ENCODE results near the gene CLMP.

Gene CLMP, protein sequence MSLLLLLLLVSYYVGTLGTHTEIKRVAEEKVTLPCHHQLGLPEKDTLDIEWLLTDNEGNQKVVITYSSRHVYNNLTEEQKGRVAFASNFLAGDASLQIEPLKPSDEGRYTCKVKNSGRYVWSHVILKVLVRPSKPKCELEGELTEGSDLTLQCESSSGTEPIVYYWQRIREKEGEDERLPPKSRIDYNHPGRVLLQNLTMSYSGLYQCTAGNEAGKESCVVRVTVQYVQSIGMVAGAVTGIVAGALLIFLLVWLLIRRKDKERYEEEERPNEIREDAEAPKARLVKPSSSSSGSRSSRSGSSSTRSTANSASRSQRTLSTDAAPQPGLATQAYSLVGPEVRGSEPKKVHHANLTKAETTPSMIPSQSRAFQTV

GRCh38 chr11:123195188-123196059 is at the start of gene CLMP:
Gene CLMP, minus strand, starts transcription at chr11:123195248. Its CDS starts 308 bp downstream, at chr11:123194940.
- no peak for DNase-seq

DNA sequence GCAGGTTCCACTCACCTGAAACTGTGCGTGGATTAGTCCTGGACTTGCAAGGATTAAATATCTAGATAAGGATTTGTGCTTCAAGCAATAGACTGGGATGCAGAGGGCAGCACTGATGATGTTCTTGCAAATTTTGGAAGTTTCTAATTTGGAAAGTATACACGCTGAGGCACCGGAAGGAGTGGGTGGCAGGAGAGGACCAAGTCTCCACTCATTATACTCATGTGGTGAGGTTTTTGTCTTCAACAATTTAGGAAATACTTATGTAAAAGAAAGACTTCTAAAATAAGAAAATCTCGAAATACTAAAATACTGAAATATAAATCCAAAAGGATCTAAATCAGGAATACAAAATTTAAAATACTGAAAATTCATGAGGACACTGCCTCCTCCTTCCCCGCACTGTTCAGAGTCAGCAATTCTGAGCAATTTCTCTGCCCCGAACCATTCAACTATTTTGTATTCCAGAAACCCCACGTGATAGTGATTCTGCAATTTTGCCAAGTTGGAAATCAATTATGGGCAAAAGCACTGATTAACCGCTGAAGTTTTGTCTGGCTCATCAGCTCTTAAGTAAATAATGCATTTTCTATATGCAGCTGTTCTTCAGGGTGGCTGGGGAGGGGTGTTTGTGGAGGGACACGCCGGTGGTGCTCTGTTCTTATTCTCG is 47.0 kb upstream of the CLMP start:
- no peak for DNase-seq

GRCh38 chr11:123241294-123241693 is 46.2 kb upstream of the CLMP start:
- no peak for DNase-seq

- DNase-seq: no peak
These were observed 44.4 kb upstream of the CLMP start for GRCh38 chr11:123239191-123240150.

DNA sequence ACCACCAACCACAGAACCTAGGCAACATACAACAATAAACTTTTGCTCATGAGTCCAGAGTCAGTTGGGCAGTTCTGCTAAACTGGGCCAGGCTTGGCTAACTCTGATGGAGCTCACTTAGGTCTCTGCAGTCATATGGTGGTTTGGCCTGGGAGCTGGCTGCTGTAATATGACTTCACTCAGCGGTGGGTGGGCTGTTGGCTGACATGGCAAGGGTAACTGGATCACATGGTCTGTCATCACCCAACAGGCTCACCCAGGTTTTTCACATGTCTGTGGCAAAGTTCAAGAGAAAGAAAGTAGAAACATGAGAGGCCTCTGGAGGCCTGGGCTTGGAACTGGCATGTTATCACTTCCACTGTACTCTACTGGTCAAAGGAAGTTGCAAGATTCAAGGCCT is 43.2 kb upstream of the CLMP start:
- peak; percentile 44 to 83 for DNase-seq

GRCh38 chr11:123236879-123237278 is 41.8 kb upstream of the CLMP start:
- no peak for DNase-seq

DNA sequence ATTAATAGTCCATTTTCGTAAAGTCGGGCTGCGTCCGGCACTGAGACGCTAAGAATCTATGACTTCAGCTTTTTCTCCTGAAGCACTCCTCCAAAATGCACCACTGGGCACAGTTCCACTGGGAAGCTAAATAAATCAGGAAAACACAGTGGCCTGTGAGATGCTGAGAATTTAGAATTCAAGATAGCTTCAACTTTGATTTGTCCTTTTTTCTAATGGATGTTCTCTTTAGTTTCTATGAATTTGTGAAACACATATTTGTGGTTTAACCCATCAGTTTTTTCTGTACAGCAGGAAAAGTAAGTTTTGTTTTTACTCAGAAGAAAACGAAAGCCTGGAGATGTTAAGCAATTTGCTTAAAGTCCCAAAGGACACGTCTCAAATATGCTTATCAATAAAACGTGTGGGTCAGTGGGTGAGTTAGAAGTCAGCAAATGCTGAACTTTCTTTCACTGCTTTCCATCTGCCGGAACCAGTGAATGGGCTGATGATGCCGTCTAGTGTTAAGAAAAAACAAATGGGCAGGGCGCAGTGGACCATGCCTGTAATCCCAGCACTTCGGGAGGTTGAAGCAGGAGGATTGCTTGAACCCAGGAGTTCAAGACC is 40.7 kb upstream of the CLMP start:
- DNase-seq: no peak

DNA sequence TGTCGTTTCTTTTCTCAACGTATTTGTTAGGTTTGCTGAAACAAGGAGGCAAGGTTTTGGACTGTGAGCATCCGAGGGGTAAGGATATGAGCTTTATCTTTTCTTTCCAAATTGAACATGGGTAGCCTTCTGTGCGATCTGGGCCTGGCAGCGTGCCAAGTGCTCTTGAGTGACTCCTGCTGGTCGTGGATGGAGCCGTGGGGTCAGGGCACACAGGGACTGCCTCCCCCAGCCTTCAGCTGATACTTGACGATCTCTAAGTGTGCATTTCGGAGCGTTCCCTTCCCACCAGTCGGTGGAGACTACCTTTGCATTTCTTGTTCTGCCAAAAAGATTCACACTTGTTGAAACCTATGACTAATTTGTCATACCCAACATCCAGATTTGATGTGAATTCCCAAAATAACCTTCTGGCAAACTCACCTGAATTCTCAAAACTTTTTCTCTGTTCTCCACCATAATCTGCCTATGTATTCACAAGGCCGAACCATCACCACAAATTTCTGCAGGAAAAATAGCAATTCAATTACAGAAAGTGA is 40.1 kb upstream of the CLMP start:
- DNase-seq: peak in 1 of 2 donors; percentile 56

DNA sequence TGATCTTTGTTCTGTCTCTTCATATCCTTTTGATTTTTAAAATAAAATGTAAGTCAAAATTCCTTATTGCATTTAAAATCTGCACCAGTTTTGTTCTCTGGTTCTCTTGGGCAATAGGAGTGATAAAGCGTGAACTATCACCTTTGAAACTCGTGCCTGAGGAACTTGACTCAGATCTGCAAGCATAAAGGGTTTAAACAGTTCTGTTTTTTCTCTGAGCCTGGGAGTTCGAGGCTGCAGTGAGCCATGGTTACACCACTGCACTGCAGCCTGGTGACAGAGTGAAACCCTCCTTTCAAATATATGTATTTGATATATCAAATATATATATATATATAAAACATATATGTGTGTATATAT is 38.9 kb upstream of the CLMP start:
- DNase-seq: peak; percentile 10 to 20

GRCh38 chr11:123233280-123233974 is 38.4 kb upstream of the CLMP start:
- DNase-seq: peak; percentile 9 to 20

DNA sequence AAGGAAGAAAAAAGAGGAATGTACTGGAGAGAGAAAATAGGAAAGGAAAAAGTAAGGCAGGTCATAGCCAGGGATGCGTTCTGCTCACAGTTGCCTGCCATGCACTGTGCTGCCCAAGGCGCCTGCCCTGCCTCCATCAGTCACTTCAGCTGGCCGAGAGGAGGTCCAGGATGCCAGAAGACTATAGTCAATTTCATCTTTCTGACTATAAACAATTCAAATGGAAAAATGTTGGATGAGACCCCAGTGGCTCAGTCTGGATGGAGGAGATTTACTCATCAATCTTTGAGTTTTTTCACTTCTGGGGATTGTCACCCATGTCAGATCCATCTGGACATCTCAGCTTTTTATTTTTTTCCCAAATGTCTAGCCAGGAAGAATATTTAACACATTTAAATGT is 36.7 kb upstream of the CLMP start:
- DNase-seq: no peak

GRCh38 chr11:123231256-123231655 is 36.2 kb upstream of the CLMP start:
- DNase-seq: no peak

DNA sequence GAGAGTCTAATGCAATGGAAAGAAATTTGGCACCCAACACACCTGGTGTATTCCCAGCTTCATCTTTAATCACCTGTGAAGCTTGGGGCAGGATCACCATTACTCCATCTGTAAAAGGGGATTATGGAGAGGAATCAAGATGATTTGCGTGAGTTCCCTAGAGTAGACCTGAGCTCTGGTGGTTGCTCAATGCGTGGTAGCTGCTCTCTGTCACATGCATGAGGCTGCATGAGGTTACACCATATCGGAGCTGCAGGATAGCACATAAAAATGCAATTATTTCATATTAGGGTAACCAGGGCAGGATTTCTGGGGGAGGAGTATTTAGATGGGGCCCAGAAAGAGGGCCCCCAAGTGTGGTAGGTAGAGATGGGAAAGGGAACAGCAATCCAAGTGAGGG is 35.3 kb upstream of the CLMP start:
- peak in 1 of 2 donors; percentile 45 for DNase-seq

DNA sequence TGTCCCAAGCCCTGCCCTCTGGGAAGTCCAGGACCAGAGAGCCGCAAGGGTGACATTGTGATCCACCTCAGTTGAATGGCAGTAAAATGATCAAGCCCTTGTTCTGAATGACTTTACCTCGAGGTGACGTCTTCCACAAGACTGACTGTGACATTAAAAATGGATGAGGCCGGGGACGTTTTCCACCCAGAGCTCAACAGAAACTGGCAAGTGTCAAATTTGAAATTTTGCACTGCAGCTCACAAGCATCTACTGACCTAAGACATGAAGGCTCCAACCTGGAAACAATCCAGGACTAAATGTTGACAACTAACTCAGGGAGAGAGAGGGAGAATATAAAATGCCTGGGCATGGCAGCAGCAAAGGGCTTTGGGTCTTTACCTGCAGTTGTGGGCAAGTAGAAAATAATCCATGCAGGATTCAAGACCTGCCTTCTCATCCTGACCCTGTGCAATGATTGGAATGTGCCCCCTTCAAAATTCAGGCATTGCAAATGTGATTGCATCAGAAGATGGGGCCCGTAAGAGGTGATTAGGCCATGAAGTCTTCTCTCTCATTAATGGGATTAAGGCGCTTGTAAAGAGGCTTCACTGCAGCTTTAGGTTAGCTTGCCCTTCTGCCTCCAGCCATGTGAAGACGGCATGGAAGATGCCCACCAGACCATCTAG is 33.6 kb upstream of the CLMP start:
- no peak for DNase-seq

GRCh38 chr11:123227763-123228495 is 32.9 kb upstream of the CLMP start:
- DNase-seq: peak; percentile 10 to 52

DNA sequence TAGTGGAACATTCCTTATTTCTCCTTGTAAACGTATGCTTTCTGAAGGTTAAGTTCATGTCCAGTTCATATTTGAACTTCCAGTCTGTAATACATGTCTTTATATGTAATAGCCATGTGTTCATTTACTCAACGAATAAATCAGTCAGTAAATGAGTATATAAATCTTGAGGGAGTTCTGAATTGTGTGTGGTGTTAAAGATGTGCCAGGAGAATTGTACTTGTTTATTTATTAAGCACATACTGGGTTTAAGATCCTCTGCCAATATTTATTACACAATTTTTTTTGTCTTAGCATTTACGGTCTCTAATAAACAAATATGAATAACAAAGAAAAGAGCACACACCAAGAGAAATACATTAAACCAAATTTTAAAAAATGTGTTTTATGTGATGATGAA is 26.5 kb upstream of the CLMP start:
- no peak for DNase-seq

GRCh38 chr11:123221096-123221561 is 26.1 kb upstream of the CLMP start:
- no peak for DNase-seq

DNA sequence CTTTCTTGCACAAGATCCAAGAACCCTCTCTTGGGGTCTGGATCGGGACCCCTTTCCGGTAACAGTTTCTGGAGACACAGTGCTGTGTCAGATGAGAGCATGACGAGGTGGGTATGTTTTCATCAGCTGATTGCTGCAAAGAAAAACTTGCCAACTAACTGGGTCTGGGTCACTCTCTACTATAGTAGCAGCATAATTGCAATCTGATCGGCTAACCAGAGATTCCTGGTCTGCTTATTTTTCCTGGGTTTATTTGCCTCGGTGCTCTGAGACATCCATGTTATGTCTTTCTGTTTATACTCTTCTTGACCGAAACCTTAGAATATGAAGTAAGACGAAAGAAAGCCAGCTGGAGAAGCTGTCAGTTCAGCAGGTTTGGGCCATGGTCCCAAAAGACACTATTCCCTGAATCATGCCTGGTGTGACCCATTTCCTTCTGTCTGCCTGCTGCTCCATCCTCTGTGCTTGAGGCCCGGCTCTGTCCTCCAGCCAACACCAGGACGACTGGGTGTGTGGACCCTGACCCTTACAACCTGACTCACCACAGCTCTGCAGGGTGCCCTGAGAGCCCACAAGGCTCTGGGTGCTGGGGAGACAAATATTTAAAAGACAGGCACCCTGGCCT is 24.1 kb upstream of the CLMP start:
- DNase-seq: no peak

GRCh38 chr11:123218451-123218850 is 23.4 kb upstream of the CLMP start:
- no peak for DNase-seq

Data from inflammatory macrophage treated with lipopolysaccharide for 1 hour (primary cell).